D341Med (cell line): ENCODE results near the gene BHLHE41.

Experiments used
- DNase-seq: peaks from one replicate; pipeline ENCODE4 v3.0.0; 2012; ENCODE audit warnings: low spot score

BHLHE41 gene

GRCh38 chr12:26124446-26125399, at the start of gene BHLHE41:
TSS of gene BHLHE41 (minus strand) at chr12:26125037. CDS start at chr12:26124779, 258 bp downstream.
- peak; percentile 46 for DNase-seq

GRCh38 chr12:26172946-26173552, 48.2 kb upstream of the BHLHE41 start:
- no peak for DNase-seq

GRCh38 chr12:26172539-26172938, 47.7 kb upstream of the BHLHE41 start:
- DNase-seq, result no peak

- DNase-seq, result no peak
These were observed 47.2 kb upstream of the BHLHE41 start for GRCh38 chr12:26172013-26172412.

- no peak for DNase-seq
These were observed 39.3 kb upstream of the BHLHE41 start for GRCh38 chr12:26164118-26164517.

GRCh38 chr12:26162905-26163304, 38.1 kb upstream of the BHLHE41 start:
- DNase-seq, result no peak

- no peak for DNase-seq
These were observed 37.3 kb upstream of the BHLHE41 start for GRCh38 chr12:26162174-26162573.

GRCh38 chr12:26158078-26158764, 33.4 kb upstream of the BHLHE41 start:
- DNase-seq, result no peak

GRCh38 chr12:26157001-26157400, 32.2 kb upstream of the BHLHE41 start:
- DNase-seq, result no peak

GRCh38 chr12:26156201-26156871, 31.5 kb upstream of the BHLHE41 start:
- no peak for DNase-seq

- no peak for DNase-seq
These were observed 28.8 kb upstream of the BHLHE41 start for GRCh38 chr12:26153421-26154154.

- no peak for DNase-seq
These were observed 27.8 kb upstream of the BHLHE41 start for GRCh38 chr12:26152507-26153102.

- DNase-seq, result no peak
These were observed 26.1 kb upstream of the BHLHE41 start for GRCh38 chr12:26150736-26151450.

- DNase-seq, result no peak
These were observed 25.2 kb upstream of the BHLHE41 start for GRCh38 chr12:26149968-26150500.

GRCh38 chr12:26148291-26148690, 23.5 kb upstream of the BHLHE41 start:
- no peak for DNase-seq

GRCh38 chr12:26143291-26143690, 18.5 kb upstream of the BHLHE41 start:
- no peak for DNase-seq

GRCh38 chr12:26138860-26139259, 14.0 kb upstream of the BHLHE41 start:
- DNase-seq, result no peak

- no peak for DNase-seq
These were observed 11.9 kb upstream of the BHLHE41 start for GRCh38 chr12:26136688-26137087.

GRCh38 chr12:26135571-26135970, 10.7 kb upstream of the BHLHE41 start:
- no peak for DNase-seq

- no peak for DNase-seq
These were observed 10.2 kb upstream of the BHLHE41 start for GRCh38 chr12:26135010-26135420.
